Activated naive CD8-positive, alpha-beta T cell treated with anti-CD3 and anti-CD28 coated beads, Interleukin-2, amount 50 U/mL, for 24 hours (primary cell): ENCODE measurements around the gene FGD5.

Experiments used
- ATAC-seq: fragments of 150-1000 bp; cut with Tn5 transposase; one replicate; pipeline ENCODE4 v1.10.0; 2021
- DNase-seq: peaks from one replicate; pipeline ENCODE4 v3.0.0; 2021
- H3K27ac Mint-ChIP-seq: one replicate; pipeline ENCODE4 v1.8.0; 2021; ENCODE audit warnings: mild to moderate bottlenecking, mixed read lengths
- H3K27me3 Mint-ChIP-seq: one replicate; pipeline ENCODE4 v1.8.0; 2021; ENCODE audit warnings: mixed read lengths
- H3K36me3 Mint-ChIP-seq: one replicate; pipeline ENCODE4 v1.8.0; 2021; ENCODE audit warnings: low read depth, mixed read lengths
- H3K4me1 Mint-ChIP-seq: one replicate; pipeline ENCODE4 v1.8.0; 2021; ENCODE audit warnings: mixed read lengths
- H3K4me3 Mint-ChIP-seq: one replicate; pipeline ENCODE4 v1.8.0; 2021; ENCODE audit warnings: mild to moderate bottlenecking, moderate library complexity, mixed read lengths
- H3K9me3 Mint-ChIP-seq: one replicate; pipeline ENCODE4 v1.8.0; 2021; ENCODE audit warnings: mixed read lengths

FGD5 gene

DNA sequence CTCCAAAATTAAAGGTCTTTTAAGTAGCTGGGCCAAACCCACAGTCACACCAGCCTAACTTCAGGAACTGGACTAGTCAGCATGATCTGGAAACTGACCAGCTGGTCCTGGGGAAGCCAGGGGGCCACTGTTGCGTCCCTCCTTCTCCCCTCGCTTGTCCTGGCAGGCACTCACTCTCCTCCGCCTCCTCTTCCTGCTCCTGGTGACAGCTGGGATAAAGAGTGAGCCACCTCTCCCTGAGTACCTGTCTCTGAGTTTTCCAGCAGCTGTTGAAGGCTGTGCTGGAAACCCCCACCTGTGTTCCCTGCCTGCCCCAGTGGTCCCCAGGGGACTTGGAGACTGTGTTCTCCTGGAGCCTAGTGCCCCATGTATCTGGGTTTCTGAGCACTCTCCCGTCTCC, 56.0 kb downstream of the FGD5 start:
- no peaks in the 10 kb centered on the region for H3K27me3 Mint-ChIP-seq
- peaks cover 9% of the 10 kb centered on the region for H3K4me1 Mint-ChIP-seq
- H3K4me3 Mint-ChIP-seq = no peak overlapping the region
- H3K9me3 Mint-ChIP-seq = no peaks in the 10 kb centered on the region
- ATAC-seq (no peak), DNase-seq (no peak)
- no peak overlapping the region for H3K27ac Mint-ChIP-seq
- no peaks in the 10 kb centered on the region for H3K36me3 Mint-ChIP-seq

DNA sequence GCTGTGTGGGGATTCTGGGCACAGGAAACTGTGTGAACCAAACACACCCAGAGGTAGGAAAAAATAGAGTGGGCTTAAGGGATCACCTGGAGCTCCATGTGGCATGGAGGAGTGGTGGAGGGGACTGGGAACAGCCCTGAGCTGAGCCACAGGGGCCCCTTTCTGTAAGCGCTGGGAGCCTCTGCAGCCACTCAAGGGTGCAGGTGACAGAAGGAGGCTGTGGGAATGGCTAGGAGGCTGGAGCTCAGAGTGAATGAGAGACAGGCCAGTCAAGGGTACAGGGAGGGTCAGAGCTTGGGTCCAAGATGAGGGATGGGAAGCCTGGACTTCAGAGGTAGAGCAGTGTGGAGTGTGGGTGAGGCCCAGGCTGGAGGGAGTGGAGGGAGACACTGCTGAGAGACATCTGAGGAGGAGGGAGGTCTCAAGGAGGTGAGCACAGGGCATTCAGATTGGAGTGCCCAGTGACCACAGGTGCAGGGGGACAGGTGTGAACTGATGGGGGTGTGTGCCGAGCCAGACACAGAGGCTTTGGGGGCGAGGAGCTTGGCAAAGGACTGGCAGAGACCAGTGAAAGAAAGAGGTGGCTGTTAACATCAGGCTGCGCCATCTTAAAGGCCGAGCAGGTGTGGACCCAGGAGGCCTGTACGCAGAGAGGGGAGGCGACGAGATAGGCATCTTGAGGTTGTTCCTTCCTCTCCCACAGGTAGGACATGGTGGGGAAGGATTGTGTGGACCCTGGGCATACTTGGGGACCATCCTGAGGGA, 56.8 kb downstream of the FGD5 start:
- no peak overlapping the region for H3K27ac Mint-ChIP-seq
- H3K27me3 Mint-ChIP-seq = no peaks in the 10 kb centered on the region
- H3K9me3 Mint-ChIP-seq = no peaks in the 10 kb centered on the region
- H3K36me3 Mint-ChIP-seq = no peaks in the 10 kb centered on the region
- ATAC-seq (no peak), DNase-seq (no peak)
- no peak overlapping the region for H3K4me3 Mint-ChIP-seq
- H3K4me1 Mint-ChIP-seq = peaks cover 12% of the 10 kb centered on the region

DNA sequence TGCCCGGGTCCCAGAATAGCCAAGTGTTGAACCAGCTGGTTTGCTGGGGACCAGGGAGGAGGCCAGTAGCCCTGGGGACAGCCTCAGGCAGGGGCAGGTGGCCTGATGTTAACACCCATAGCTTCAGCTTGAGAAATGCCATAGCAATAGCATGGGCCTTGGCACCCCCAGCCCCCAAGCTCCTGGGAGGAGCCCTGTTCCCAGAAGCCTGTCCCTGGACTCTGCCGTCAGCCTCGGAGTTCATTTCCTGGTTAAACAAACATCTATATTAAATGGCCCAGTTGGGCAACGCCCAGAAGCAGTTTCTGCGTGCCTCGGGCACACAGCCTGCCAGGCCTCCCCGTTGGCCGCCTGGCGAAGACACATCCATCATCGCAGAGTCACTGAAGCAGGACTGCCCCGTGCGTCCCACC, 58.2 kb downstream of the FGD5 start:
- H3K27me3 Mint-ChIP-seq = no peaks in the 10 kb centered on the region
- DNase-seq (no peak), ATAC-seq (no peak)
- no peaks in the 10 kb centered on the region for H3K36me3 Mint-ChIP-seq
- no peak overlapping the region for H3K4me3 Mint-ChIP-seq
- H3K9me3 Mint-ChIP-seq = no peaks in the 10 kb centered on the region
- no peak overlapping the region for H3K27ac Mint-ChIP-seq
- peaks cover 20% of the 10 kb centered on the region for H3K4me1 Mint-ChIP-seq

DNA sequence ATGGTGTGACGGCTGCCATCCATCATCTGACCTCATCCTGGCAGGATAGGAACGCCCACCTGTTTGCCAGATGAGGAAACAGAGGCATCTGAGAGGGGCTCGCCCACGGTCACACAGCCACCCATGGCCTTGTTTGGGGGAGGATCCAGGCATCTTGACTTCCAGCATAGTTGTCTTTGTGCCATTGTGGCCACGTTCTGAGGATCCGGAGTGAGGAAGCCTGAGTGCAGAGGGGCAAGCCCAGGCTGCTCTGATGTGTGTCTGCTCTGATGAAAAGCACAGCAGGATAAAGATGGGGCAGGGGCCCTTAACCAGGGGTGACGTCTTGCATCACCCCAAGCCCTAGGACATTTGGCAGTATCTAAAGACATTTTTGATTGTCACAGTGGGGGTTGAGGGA, 58.7 kb downstream of the FGD5 start:
- DNase-seq = no peak
- Mint-ChIP-seq H3K4me1 (peaks cover 24% of the 10 kb centered on the region), H3K27me3 (no peaks in the 10 kb centered on the region), H3K36me3 (no peaks in the 10 kb centered on the region), H3K9me3 (no peaks in the 10 kb centered on the region), H3K27ac (no peak overlapping the region), H3K4me3 (no peak overlapping the region)
- no peak for ATAC-seq

DNA sequence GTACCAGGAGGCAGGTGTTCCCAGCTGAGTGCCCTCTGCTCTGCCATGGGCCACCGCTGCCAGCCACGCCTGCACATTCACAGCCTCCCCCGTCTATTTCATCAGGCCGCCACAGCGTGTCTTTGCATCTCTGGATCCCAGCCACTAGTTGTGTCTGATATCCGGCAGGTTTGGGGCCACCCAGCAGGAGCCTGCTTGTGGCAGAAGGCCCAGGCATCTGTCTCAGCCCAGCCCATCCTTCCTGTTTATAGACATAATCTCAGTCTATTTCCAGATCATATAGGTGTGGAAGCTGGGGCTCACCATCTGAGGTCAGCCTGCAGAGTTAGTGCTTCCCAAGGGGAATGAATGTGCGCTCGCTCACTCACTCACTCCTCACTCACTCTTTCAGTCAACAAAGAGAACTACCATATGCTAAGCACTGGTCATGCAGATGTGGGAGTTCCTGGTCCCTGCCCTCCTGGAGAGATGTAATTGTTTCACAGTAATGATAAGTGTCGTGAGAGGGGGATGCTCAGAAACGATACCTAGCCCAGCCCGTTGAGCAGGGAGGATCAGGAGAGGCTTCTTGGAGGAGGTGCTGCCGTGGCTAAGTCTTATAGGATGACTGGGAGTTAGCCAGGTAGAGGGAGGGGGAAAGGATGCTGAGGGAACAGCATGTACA, 60.6 kb downstream of the FGD5 start:
- ATAC-seq = peak; percentile 23
- no peak overlapping the region for H3K4me3 Mint-ChIP-seq
- peaks cover 39% of the 10 kb centered on the region for H3K4me1 Mint-ChIP-seq
- H3K27me3 Mint-ChIP-seq = no peaks in the 10 kb centered on the region
- no peaks in the 10 kb centered on the region for H3K36me3 Mint-ChIP-seq
- no peak overlapping the region for H3K27ac Mint-ChIP-seq
- no peak for DNase-seq
- H3K9me3 Mint-ChIP-seq = no peaks in the 10 kb centered on the region

DNA sequence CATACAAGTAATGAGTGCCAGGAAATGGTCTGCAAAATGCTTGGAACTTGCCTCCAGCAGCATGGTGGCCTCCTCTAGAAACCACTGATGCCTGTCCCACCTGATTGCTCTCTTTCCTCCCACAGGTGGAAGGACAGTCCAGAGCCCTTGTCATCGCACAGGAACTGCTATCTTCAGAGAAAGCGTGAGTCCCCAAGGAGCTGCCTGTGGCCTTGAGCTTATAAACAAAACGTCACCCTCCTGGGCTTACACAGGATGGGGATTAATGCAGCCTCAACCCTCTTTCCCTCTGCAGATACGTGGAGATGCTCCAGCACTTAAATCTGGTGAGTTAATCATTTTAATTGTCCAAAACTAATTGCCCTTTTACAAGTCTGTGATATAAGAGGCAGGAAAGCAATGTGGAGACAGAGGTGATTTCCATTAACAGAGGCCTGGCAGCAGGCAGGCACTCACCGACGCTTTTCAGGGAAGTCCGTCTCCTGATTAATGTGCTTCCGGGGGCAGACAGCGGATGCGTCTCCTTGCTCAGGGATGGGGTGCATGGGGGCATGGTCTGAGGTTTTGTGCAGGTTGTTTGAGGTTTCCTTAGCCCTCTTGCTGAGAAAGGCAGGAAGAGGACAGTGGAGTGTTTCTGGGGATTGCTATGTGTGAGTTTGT, 61.8 kb downstream of the FGD5 start:
- H3K4me3 Mint-ChIP-seq = no peak overlapping the region
- H3K27me3 Mint-ChIP-seq = no peaks in the 10 kb centered on the region
- peaks cover 51% of the 10 kb centered on the region for H3K4me1 Mint-ChIP-seq
- H3K27ac Mint-ChIP-seq = peak overlapping the region; percentile 26
- no peaks in the 10 kb centered on the region for H3K36me3 Mint-ChIP-seq
- no peaks in the 10 kb centered on the region for H3K9me3 Mint-ChIP-seq
- DNase-seq (no peak), ATAC-seq (no peak)

DNA sequence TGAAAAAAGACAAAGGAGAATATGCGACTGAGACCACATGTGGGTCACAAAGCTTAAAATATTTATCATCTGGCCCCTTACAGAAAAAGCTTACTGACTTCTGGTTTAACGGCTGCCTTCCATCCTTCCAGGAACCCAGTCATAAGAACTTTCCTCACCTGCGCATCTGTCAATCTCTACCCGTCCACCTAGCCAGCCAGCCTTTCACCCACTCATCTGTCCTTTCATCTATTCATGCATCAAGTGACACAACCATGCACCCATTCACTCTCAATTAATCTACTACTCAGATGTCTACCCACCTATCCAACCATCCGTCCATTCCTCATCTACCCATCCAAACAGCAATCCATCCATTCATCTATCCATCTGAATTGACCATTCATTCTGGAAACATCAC, 64.5 kb downstream of the FGD5 start:
- no peaks in the 10 kb centered on the region for H3K27me3 Mint-ChIP-seq
- no peak overlapping the region for H3K27ac Mint-ChIP-seq
- peaks cover 55% of the 10 kb centered on the region for H3K4me1 Mint-ChIP-seq
- no peaks in the 10 kb centered on the region for H3K36me3 Mint-ChIP-seq
- H3K4me3 Mint-ChIP-seq = no peak overlapping the region
- ATAC-seq = no peak
- no peaks in the 10 kb centered on the region for H3K9me3 Mint-ChIP-seq
- no peak for DNase-seq

DNA sequence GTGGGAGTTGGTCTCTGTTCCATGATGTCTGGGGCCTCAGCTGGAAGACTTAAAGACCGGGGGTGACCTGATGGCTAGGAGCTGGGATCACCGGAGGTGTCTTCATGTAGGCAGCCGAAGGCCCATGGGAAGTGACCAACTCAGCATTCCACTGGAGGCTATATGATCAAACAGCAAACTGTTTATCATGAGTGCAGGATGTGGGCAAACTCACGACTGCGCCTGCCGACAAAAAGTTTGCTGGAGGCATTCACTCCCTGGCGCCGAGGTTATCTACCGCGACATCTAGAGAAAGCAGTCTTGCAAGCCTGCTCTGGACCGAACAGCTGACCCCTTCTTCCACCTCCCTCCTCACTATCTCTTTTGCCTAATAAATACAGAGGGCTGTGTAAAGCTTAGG, 65.9 kb downstream of the FGD5 start:
- no peaks in the 10 kb centered on the region for H3K27me3 Mint-ChIP-seq
- no peak for DNase-seq
- no peak for ATAC-seq
- H3K4me3 Mint-ChIP-seq = no peak overlapping the region
- no peaks in the 10 kb centered on the region for H3K9me3 Mint-ChIP-seq
- H3K27ac Mint-ChIP-seq = no peak overlapping the region
- peaks cover 47% of the 10 kb centered on the region for H3K4me1 Mint-ChIP-seq
- H3K36me3 Mint-ChIP-seq = no peaks in the 10 kb centered on the region

DNA sequence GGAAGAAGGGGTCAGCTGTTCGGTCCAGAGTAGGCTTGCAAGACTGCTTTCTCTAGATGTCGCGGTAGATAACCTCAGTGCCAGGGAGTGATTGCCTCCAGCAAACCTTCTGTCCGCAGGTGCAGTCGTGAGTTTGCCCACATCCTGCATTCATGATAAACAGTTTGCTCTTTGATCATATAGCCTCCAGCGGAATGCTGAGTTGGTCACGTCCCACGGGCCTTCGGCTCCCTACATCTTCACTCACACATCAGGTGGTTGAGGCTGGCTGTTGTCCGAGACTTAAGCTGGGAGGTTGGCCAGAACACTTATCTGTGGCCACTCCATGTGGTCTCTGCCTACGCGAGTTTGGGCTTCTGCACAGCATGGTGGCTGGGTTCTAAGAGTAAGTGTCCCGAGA, 66.5 kb downstream of the FGD5 start:
- Mint-ChIP-seq H3K9me3 (no peaks in the 10 kb centered on the region), H3K4me1 (peaks cover 46% of the 10 kb centered on the region), H3K4me3 (no peak overlapping the region), H3K27me3 (no peaks in the 10 kb centered on the region), H3K27ac (no peak overlapping the region), H3K36me3 (no peaks in the 10 kb centered on the region)
- DNase-seq (peak; percentile 17), ATAC-seq (no peak)

DNA sequence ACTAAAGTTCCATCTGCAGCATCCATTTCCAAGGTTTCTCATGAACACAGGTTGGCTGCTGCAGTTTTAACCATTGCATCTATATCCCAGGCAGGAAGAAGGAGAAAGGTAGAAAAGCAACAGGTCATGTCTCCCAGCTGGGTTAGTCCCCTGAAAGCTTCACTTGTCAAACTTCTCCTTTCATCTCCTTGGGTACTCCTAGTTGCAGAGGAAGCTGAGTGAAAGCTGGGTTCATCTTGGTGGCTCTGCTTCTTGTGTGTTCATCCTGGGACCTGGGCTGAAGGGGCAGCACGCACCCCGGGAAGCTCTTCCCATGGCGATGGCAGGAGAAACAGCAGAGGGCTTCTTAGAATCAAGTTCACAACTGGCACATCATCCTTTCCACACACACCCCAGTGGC, 67.3 kb downstream of the FGD5 start:
- Mint-ChIP-seq H3K4me3 (no peak overlapping the region), H3K36me3 (no peaks in the 10 kb centered on the region), H3K27me3 (no peaks in the 10 kb centered on the region), H3K4me1 (peaks cover 42% of the 10 kb centered on the region), H3K9me3 (no peaks in the 10 kb centered on the region), H3K27ac (no peak overlapping the region)
- DNase-seq = no peak
- ATAC-seq = no peak

DNA sequence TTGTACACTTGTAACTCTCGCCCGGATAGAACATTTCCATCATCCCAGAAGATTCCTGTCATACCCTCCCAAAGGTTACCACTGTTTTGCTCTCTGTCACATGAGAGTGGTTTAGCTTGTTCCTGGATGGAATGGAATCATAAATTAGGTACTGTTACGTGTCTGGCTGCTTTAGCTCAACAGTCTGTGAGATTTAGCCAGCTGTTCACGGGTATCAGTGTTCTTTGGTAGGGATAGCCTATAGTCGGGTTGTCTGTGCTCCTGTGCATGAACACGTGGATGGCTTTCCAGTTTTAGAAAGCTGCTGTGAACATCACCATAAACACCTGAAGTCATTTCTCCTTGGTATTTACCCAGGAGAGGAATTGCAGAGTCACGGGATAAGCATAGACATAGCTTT, 70.4 kb downstream of the FGD5 start:
- Mint-ChIP-seq H3K4me1 (peaks cover 22% of the 10 kb centered on the region), H3K4me3 (no peak overlapping the region), H3K9me3 (no peaks in the 10 kb centered on the region), H3K27me3 (no peaks in the 10 kb centered on the region), H3K27ac (no peak overlapping the region), H3K36me3 (no peaks in the 10 kb centered on the region)
- DNase-seq (no peak), ATAC-seq (no peak)

DNA sequence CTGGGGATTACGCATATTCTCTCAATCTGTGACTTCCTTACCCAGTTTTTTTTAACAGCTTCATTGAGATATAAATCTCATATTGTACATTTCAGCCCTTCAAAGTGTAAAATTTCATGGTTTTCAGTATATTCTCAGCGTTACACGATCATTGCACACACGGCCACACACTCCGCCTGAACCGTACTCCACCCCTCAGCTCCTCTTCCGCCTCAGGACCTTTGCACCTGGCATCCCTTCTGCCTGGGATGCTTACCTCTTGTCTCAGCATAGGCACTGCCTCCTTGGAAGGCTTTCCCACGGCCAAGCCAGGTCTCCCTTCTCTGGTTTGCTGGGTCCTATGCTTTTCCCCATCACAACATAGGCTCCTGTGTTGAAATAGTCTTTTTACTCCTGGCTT, 71.2 kb downstream of the FGD5 start:
- H3K27me3 Mint-ChIP-seq = peaks cover under 1% of the 10 kb centered on the region
- no peak overlapping the region for H3K27ac Mint-ChIP-seq
- DNase-seq = no peak
- peaks cover 15% of the 10 kb centered on the region for H3K4me1 Mint-ChIP-seq
- no peaks in the 10 kb centered on the region for H3K36me3 Mint-ChIP-seq
- no peak for ATAC-seq
- no peak overlapping the region for H3K4me3 Mint-ChIP-seq
- H3K9me3 Mint-ChIP-seq = no peaks in the 10 kb centered on the region

DNA sequence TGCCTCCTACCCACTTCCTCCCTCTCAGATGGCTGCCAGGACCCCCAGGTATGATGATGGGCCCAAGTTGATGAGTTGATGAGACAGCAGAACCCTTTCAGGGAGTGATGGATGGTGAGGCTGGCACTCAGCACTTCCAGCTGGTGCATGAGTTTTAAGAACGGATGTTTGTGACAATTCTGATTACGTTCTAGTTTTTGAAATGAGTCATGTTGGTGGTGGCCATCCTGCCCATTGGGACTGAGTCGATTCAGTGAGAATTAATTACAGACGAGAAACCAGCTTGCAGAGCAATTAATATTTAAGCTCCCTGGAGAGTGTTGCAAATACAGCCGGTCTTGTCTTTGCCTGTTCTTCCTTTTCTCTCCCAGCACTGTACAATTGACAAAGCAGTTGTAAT, 71.7 kb downstream of the FGD5 start:
- H3K4me1 Mint-ChIP-seq = peaks cover 9% of the 10 kb centered on the region
- peak; percentile 52 for ATAC-seq
- H3K36me3 Mint-ChIP-seq = no peaks in the 10 kb centered on the region
- H3K27ac Mint-ChIP-seq = no peak overlapping the region
- DNase-seq = no peak
- no peaks in the 10 kb centered on the region for H3K9me3 Mint-ChIP-seq
- no peak overlapping the region for H3K4me3 Mint-ChIP-seq
- peaks cover 3% of the 10 kb centered on the region for H3K27me3 Mint-ChIP-seq

DNA sequence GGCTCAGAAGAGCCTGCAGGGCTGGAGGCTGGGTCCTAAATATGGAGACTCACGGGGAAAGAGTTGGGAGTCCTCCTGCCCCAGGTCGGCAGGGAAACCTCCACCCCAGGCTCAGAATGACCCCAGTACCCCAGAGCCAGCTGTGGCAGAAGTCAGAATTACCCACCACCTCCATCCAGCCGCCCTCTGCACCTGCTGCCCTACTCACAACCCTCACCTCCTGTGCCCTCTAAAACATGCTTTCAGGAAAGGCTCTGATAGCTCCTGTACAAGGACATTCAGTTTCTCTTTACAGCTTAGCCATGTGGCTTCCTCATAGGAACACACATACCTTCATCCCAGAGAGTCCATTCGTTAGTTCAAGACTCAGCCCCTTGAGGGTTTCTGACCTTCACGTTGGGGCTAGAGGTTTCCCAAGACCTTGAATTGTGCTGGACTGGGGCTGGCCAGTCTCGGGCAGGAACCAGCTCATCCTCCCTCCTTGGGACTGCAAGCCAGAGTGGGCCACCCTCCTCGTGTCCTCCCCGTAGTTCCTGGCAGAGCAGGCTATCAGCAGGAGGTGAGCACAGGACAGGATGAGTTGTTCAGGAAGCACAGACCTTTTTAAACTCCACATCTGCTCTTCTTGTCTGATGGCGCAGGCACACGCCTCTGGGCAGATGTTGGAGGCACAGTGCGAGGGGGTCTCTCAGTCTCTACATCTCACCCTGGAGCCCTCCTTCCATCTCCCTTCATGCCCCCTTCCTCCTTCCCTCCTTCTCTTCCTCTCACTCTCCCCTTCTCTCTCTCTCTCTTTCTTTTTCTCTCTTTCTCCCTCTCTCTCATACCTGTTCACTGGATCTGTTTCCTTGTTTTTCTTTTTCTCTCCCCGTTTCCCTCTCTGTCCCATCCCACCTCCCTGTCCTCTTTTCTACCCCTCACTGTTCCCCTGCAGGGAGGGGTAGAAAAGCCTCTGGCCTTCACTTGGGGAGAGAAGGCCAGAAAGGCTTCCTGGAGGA, 72.7 kb downstream of the FGD5 start:
- DNase-seq = no peak
- Mint-ChIP-seq H3K9me3 (no peaks in the 10 kb centered on the region), H3K27ac (no peak overlapping the region), H3K4me3 (no peak overlapping the region), H3K36me3 (no peaks in the 10 kb centered on the region), H3K27me3 (peaks cover 3% of the 10 kb centered on the region), H3K4me1 (peaks cover 4% of the 10 kb centered on the region)
- no peak for ATAC-seq
